ENCODE measurements around the gene LYZL6.
A peak's percentile ranks its signal among the peaks of the same experiment; 100 is the strongest.
"Not testable (repeated sequence)": the region's sequence is repeated elsewhere in the genome, so short reads cannot be mapped to it uniquely, and the experiment has no call there.

Gene LYZL6

GRCh38 chr17:35906191-35906925, 37.2 kb downstream of the LYZL6 start:
- no peak for DNase-seq

- DNase-seq = no peak
Measured at GRCh38 chr17:35903451-35903850, 40.1 kb downstream of the LYZL6 start.

GRCh38 chr17:35901631-35902175, 41.8 kb downstream of the LYZL6 start:
- no peak for DNase-seq

- DNase-seq = no peak
Measured at GRCh38 chr17:35900708-35901480, 42.6 kb downstream of the LYZL6 start.

- DNase-seq = no peak
Measured at GRCh38 chr17:35900280-35900679, 43.2 kb downstream of the LYZL6 start.

- DNase-seq = peak; percentile 46
Measured at GRCh38 chr17:35898283-35899070, 45.0 kb downstream of the LYZL6 start.

- not testable (repeated sequence) for DNase-seq
Measured at GRCh38 chr17:35897772-35898171, 45.7 kb downstream of the LYZL6 start.

GRCh38 chr17:35895636-35896587, 47.6 kb downstream of the LYZL6 start:
- peak; percentile 14 for DNase-seq

GRCh38 chr17:35894206-35894605, 49.3 kb downstream of the LYZL6 start:
- no peak for DNase-seq

- no peak for DNase-seq
Measured at GRCh38 chr17:35893751-35894150, 49.8 kb downstream of the LYZL6 start.

- DNase-seq = peak; percentile 70
Measured at GRCh38 chr17:35892091-35893035, 51.1 kb downstream of the LYZL6 start.

- no peak for DNase-seq
Measured at GRCh38 chr17:35891269-35891668, 52.2 kb downstream of the LYZL6 start.

- peak; percentile 16 for DNase-seq
Measured at GRCh38 chr17:35890774-35891155, 52.7 kb downstream of the LYZL6 start.

GRCh38 chr17:35889818-35890773, 53.4 kb downstream of the LYZL6 start:
- no peak for DNase-seq

GRCh38 chr17:35889241-35889640, 54.3 kb downstream of the LYZL6 start:
- DNase-seq = peak; percentile 17

Data from activated CD4-positive, alpha-beta T cell treated with anti-CD3 and anti-CD28 coated beads for 48 hours (primary cell).